ENCODE data around the gene TPM4. TPM values are rescaled to one million over a fixed set of nuclear protein-coding genes. Genes with fewer than 3 reads are reported as not detected.

The TPM4 gene
- total and polyA plus RNA-seq, 2 of the 13 experiments (the other 11 are each of a cell fraction or from before 2014, with no cell fraction given), result 180 to 188 TPM

GRCh38 chr19:16095071-16095571, 18.8 kb downstream of the TPM4 start (continued):
- TF ChIP-seq HMGXB3 (CRISPR knock-in tag; IDR thresholded peaks at IDR 0.05; ENCODE audit: borderline replicate concordance) (no peak), ATF7-NPFF (CRISPR knock-in tag; IDR thresholded peaks at IDR 0.05; ENCODE audit: low read depth) (no peak), ZNF614 (CRISPR knock-in tag; IDR thresholded peaks at IDR 0.05; ENCODE audit: borderline replicate concordance) (peak; percentile 26; the same call in 1 of the 2 replicates), SMAD1 (CRISPR knock-in tag; IDR thresholded peaks at IDR 0.05; ENCODE audit: borderline replicate concordance, low read depth) (no peak), ATF3 (CRISPR knock-in tag; IDR thresholded peaks at IDR 0.05) (0 out of 2 replicates have a peak, but pooled peaks have one; percentile 0), YY1 (IDR thresholded peaks at IDR 0.05; ENCODE audit: insufficient read depth, insufficient replicate concordance, low read depth, low read length) (no peak), NFIC (IDR thresholded peaks at IDR 0.05; ENCODE audit: low read length) (no peak), HOXA3 (CRISPR knock-in tag; IDR thresholded peaks at IDR 0.05) (peak; percentile 55; the same call in 1 of the 2 replicates), ZBTB1 (CRISPR knock-in tag; IDR thresholded peaks at IDR 0.05; ENCODE audit: borderline replicate concordance) (no peak), ZNF337 (CRISPR knock-in tag; IDR thresholded peaks at IDR 0.05; ENCODE audit: borderline replicate concordance, low read depth) (no peak), ZNF207 (IDR thresholded peaks at IDR 0.05; ENCODE audit: borderline replicate concordance) (no peak), THAP8 (CRISPR knock-in tag; IDR thresholded peaks at IDR 0.05; ENCODE audit: borderline replicate concordance) (no peak), ZBTB44 (CRISPR knock-in tag; IDR thresholded peaks at IDR 0.05) (no peak), ZNF703 (CRISPR knock-in tag; IDR thresholded peaks at IDR 0.05; ENCODE audit: borderline replicate concordance) (no peak), POGZ (CRISPR knock-in tag; IDR thresholded peaks at IDR 0.05) (no peak), MTERF4 (CRISPR knock-in tag; IDR thresholded peaks at IDR 0.05) (no peak), ZNF564 (CRISPR knock-in tag; IDR thresholded peaks at IDR 0.05) (no peak), RBM39 (IDR thresholded peaks at IDR 0.05; ENCODE audit: low read depth, low read length, poor library complexity, severe bottlenecking) (no peak), YEATS2 (CRISPR knock-in tag; IDR thresholded peaks at IDR 0.05; ENCODE audit: borderline replicate concordance) (no peak), CBX5 (CRISPR knock-in tag; IDR thresholded peaks at IDR 0.05; ENCODE audit: borderline replicate concordance) (no peak), CBX1 (IDR thresholded peaks at IDR 0.05; ENCODE audit: low read depth) (no peak), STAT5B (CRISPR knock-in tag; IDR thresholded peaks at IDR 0.05) (no peak), IKZF1 (IDR thresholded peaks at IDR 0.05) (no peak), ZNF343 (CRISPR knock-in tag; IDR thresholded peaks at IDR 0.05) (no peak)

All from HepG2 (cell line).